ENCODE data around the gene PAX5. TPM values are rescaled to one million over a fixed set of nuclear protein-coding genes. Genes with fewer than 3 reads are reported as not detected.

PAX5 gene
- total RNA-seq, 1 experiment from 2014 or later: 0.39 TPM

GRCh38 chr9:36905101-36906066, 128.7 kb downstream of the PAX5 start:
- peak; percentile 60 for TF ChIP-seq CTCF (conservative IDR thresholded peaks at IDR 0.05)

More at GRCh38 chr9:36905101-36906066, 128.7 kb downstream of the PAX5 start:
- H4K5ac ChIP-seq (ENCODE audit: insufficient read length, low read depth, low read length): no peak overlapping the region
- no peaks in the 10 kb centered on the region for H3K79me1 ChIP-seq (ENCODE audit: insufficient read depth, low read depth, low read length, poor library complexity, severe bottlenecking)
- no peaks in the 10 kb centered on the region for H3K23me2 ChIP-seq (ENCODE audit: insufficient read length, low read depth, low read length, poor library complexity, severe bottlenecking)
- no peak overlapping the region for H3K23ac ChIP-seq (ENCODE audit: insufficient read length, low read depth, low read length)
- H3K18ac ChIP-seq (ENCODE audit: insufficient read length, low read depth, low read length): no peak overlapping the region
- no CpG with 5 or more reads among the region's 10 CpGs for WGBS (ENCODE audit: extremely low coverage, insufficient read length, low lambda C conversion rate)
- Mint-ChIP-seq H3K4me1 (peaks cover 18 to 46% of the 10 kb centered on the region in 2 experiments), H3K9me3 (no peaks in the 10 kb centered on the region; a peak in 1 of 5 replicates), H3K27me3 (ENCODE audit: low read depth) (peaks cover 6% of the 10 kb centered on the region), H3K36me3 (ENCODE audit: insufficient read depth in 1 of 3, low read depth in 3 of 3) (no peaks in the 10 kb centered on the region), H3K27ac (no peak overlapping the region; a peak in 1 of 7 replicates), H3K4me3 (no peak overlapping the region; a peak in 1 of 5 replicates)
- no peak overlapping the region for H3K4me2 ChIP-seq (ENCODE audit: insufficient read depth, insufficient read length, low read length)
- no peaks in the 10 kb centered on the region for H3K27me3 ChIP-seq (ENCODE audit: insufficient read depth, low read length)
- H2AK5ac ChIP-seq (ENCODE audit: insufficient read length, low read length): no peak overlapping the region
- no peak overlapping the region for H4K91ac ChIP-seq (ENCODE audit: insufficient read length, low read depth, low read length)
- no peak overlapping the region for H2BK20ac ChIP-seq (ENCODE audit: low read depth, low read length, poor library complexity, severe bottlenecking)
- H4K8ac ChIP-seq (replicated peaks; ENCODE audit: insufficient read length, low read depth, low read length): no peak overlapping the region
- H2BK12ac ChIP-seq (ENCODE audit: insufficient read length, low read depth, low read length): no peak overlapping the region
- no peak overlapping the region for H3K56ac ChIP-seq (ENCODE audit: insufficient read length, low read depth, low read length)
- H3K4me1 ChIP-seq (ENCODE audit: insufficient read depth, low read length): no peaks in the 10 kb centered on the region
- peak; percentile 72 for DNase-seq
- H3K4ac ChIP-seq (ENCODE audit: low read depth, low read length): no peak overlapping the region
- no peak overlapping the region for H3K14ac ChIP-seq (ENCODE audit: insufficient read depth, low read length)
- no peak overlapping the region for H2BK5ac ChIP-seq (ENCODE audit: insufficient read length, low read length)
- H2AFZ ChIP-seq (ENCODE audit: low read length): no peak overlapping the region
- no peak overlapping the region for H3K9ac ChIP-seq (ENCODE audit: extremely low read depth, insufficient read length, low read length)
- no peak overlapping the region for H3K27ac ChIP-seq (ENCODE audit: insufficient read length, low read depth, low read length)
- no peak overlapping the region for H2BK15ac ChIP-seq (ENCODE audit: low read depth, low read length)
- no peaks in the 10 kb centered on the region for H3K79me2 ChIP-seq (ENCODE audit: insufficient read depth, low read length)
- H2BK120ac ChIP-seq (ENCODE audit: low read depth, low read length, poor library complexity, severe bottlenecking): no peak overlapping the region
- H3K9me3 ChIP-seq (ENCODE audit: control insufficient read depth, low read depth, low read length): no peaks in the 10 kb centered on the region
- H3T11ph ChIP-seq (ENCODE audit: low read length): no peak overlapping the region
- H4K20me1 ChIP-seq (ENCODE audit: control insufficient read depth, insufficient read depth, insufficient read length): no peaks in the 10 kb centered on the region
